Naive thymus-derived CD8-positive, alpha-beta T cell (primary cell): Measurements from ENCODE around the gene C17orf50. TPM values are rescaled to one million over a fixed set of nuclear protein-coding genes. Genes with fewer than 3 reads are reported as not detected.

ENCODE experiments used
- ATAC-seq, 2 donors: fragments of 150-1000 bp; cut with Tn5 transposase in 1 of 2; sonication (Bioruptor Pico), chemical (Tn5 transposase) in 1 of 2; 1 replicate in 1 of 2; 2 replicates in 1 of 2; pipeline ENCODE4 v1.10.0; 2021; ENCODE audit warnings: mild to moderate bottlenecking in 2 of 2, moderate library complexity in 2 of 2
- POLR2A ChIA-PET: fragments of 350-600 bp; sonication (Branson Sonifier 250); formaldehyde crosslinking; loops from one replicate; lab custom pipeline; 2021; ENCODE audit warnings: antibody characterized with exemption; lab: Charles Lee
- DNase-seq, 10 donors: peaks; one replicate each; pipeline versions ENCODE4 v3.0.0 to v3.0.0-alpha.2; 2020 to 2022
- H3K27ac Mint-ChIP-seq, 10 donors: one replicate each; pipeline ENCODE4 v1.8.0; 2020 to 2022; ENCODE audit warnings: mild to moderate bottlenecking in 10 of 10, mixed read lengths in 10 of 10, moderate library complexity in 4 of 10, inconsistent platforms in 1 of 10
- H3K27me3 Mint-ChIP-seq, 5 donors: one replicate each; pipeline ENCODE4 v1.8.0; 2021 to 2022; ENCODE audit warnings: mixed read lengths in 5 of 5
- H3K36me3 Mint-ChIP-seq, 3 donors: one replicate each; pipeline ENCODE4 v1.8.0; 2020 to 2022; ENCODE audit warnings: mixed read lengths in 3 of 3, mild to moderate bottlenecking in 2 of 3, inconsistent platforms in 1 of 3
- H3K4me1 Mint-ChIP-seq, 4 donors: one replicate each; pipeline ENCODE4 v1.8.0; 2021 to 2022; ENCODE audit warnings: mixed read lengths in 4 of 4
- H3K4me3 Mint-ChIP-seq, 10 donors: one replicate each; pipeline ENCODE4 v1.8.0; 2020 to 2022; ENCODE audit warnings: mild to moderate bottlenecking in 10 of 10, mixed read lengths in 10 of 10, moderate library complexity in 6 of 10, inconsistent platforms in 1 of 10
- H3K9me3 Mint-ChIP-seq, 9 donors: one replicate each; pipeline ENCODE4 v1.8.0; 2020 to 2022; ENCODE audit warnings: mixed read lengths in 9 of 9, mild to moderate bottlenecking in 3 of 9, inconsistent platforms in 1 of 9, moderate library complexity in 1 of 9
- polyA plus RNA-seq, 3 donors: library from polyadenylated mRNA; unstranded; fragments of 300-500 nt; fragmentation: Illumina TruSeq; gene quantifications; one replicate each; pipeline ENCODE4 v1.2.3, GENCODE V29; 2021
- total RNA-seq, 8 experiments: library from RNA in 2 of 8; stranded (reverse) in 2 of 8; gene quantifications; one replicate each; pipeline ENCODE4 v1.2.3 and lab custom pipeline; 2021 to 2026

The C17orf50 gene
- total and polyA plus RNA-seq, 5 experiments from 2014 or later: 0.20 to 2.1 (median 0.53) TPM; not detected in 1

GRCh38 chr17:35726953-35727460, 33.7 kb upstream of the C17orf50 start:
- ATAC-seq (no peak), DNase-seq (no peak)
- H3K36me3 Mint-ChIP-seq: peaks cover 15 to 43% (median 19%) of the 10 kb centered on the region in 3 donors
- POLR2A ChIA-PET: interaction anchor here (1.1 to 1.2 kb wide), 2 partner anchors 7 to 10 kb away, joined by 3 read pairs; no protein-coding TSS in a partner anchor
- H3K4me1 Mint-ChIP-seq: peaks cover 14 to 23% (median 19%) of the 10 kb centered on the region in 4 donors
- H3K9me3 Mint-ChIP-seq: no peaks in the 10 kb centered on the region
- no peak overlapping the region for H3K27ac Mint-ChIP-seq
- H3K4me3 Mint-ChIP-seq: no peak overlapping the region
- peaks cover 0 to 2% (median 0%) of the 10 kb centered on the region in 5 donors for H3K27me3 Mint-ChIP-seq

- H3K36me3 Mint-ChIP-seq: peaks cover 15 to 39% (median 19%) of the 10 kb centered on the region in 3 donors
- POLR2A ChIA-PET: interaction anchor here (1.1 to 1.2 kb wide), 2 partner anchors 8 to 10 kb away, joined by 3 read pairs; no protein-coding TSS in a partner anchor
Measured at GRCh38 chr17:35727635-35728034, 33.1 kb upstream of the C17orf50 start.

DNA sequence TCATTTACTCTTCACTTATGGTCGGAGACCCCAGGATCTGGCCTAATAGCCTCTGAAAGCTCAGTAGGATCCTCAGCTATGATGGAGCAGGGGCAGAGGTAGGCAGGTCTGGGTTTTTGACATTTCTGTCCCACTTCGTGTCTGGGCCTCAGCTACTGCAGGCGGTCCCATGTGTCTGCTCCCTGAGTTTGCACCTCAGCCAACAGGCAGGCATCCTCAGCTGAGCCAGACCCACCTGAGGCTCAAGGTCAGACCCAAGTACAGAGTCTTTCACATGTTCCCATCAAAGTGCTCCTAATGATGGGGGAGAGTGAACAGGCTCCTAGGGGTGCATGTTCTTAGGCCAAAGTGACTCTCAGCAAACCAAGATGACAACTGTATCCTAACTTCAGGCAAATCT, 32.1 kb upstream of the C17orf50 start:
- DNase-seq: no peak
- Mint-ChIP-seq H3K27ac (peak overlapping the region in 2 of 10 donors; percentile 25 to 37), H3K36me3 (peaks cover 15 to 30% (median 19%) of the 10 kb centered on the region in 3 donors), H3K4me1 (peaks cover 14 to 31% (median 21%) of the 10 kb centered on the region in 4 donors), H3K9me3 (no peaks in the 10 kb centered on the region), H3K4me3 (no peak overlapping the region), H3K27me3 (peaks cover 0 to 2% (median 0%) of the 10 kb centered on the region in 5 donors)
- no peak for ATAC-seq
- POLR2A ChIA-PET: interaction anchor here (1.2 kb wide), 1 partner anchor 9 kb away, joined by 3 read pairs; no protein-coding TSS in a partner anchor

More at GRCh38 chr17:35727635-35728034, 33.1 kb upstream of the C17orf50 start:
- no peak overlapping the region for H3K4me3 Mint-ChIP-seq
- DNase-seq: no peak
- peaks cover 14 to 29% (median 21%) of the 10 kb centered on the region in 4 donors for H3K4me1 Mint-ChIP-seq
- no peak for ATAC-seq
- peaks cover 0 to 2% (median 0%) of the 10 kb centered on the region in 5 donors for H3K27me3 Mint-ChIP-seq
- peak overlapping the region in 1 of 10 donors; percentile 4 for H3K27ac Mint-ChIP-seq
- no peaks in the 10 kb centered on the region for H3K9me3 Mint-ChIP-seq

DNA sequence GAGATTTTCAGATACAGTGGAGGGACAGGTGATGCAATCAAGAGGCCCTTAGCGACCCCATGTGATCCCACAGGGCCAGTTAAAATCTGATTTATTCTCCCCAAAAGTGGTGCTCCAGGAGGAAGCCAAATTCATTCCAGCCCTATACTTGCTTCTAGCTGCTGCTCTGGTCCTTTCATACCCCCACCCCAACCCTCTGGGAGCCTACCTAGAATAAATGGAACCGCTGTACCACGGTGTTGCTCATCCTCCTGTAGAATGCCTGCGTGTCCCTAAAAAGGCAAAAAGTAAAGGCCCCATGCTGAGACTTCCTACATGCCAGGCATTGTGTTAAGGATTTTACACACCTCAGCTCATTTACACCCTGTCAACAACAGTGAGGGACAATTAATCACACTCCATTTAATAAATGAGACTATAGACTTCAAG, 31.3 kb upstream of the C17orf50 start:
- Mint-ChIP-seq H3K27ac (peak overlapping the region in 1 of 10 donors; percentile 18), H3K4me3 (peak overlapping the region in 6 of 10 donors; percentile 24 to 85 (median 44)), H3K36me3 (peaks cover 10 to 21% (median 11%) of the 10 kb centered on the region in 3 donors), H3K27me3 (peaks cover 0 to 2% (median 0%) of the 10 kb centered on the region in 5 donors), H3K9me3 (no peaks in the 10 kb centered on the region), H3K4me1 (peaks cover 14 to 31% (median 21%) of the 10 kb centered on the region in 4 donors)
- POLR2A ChIA-PET: no interaction called here
- ATAC-seq (no peak), DNase-seq (no peak)

DNA sequence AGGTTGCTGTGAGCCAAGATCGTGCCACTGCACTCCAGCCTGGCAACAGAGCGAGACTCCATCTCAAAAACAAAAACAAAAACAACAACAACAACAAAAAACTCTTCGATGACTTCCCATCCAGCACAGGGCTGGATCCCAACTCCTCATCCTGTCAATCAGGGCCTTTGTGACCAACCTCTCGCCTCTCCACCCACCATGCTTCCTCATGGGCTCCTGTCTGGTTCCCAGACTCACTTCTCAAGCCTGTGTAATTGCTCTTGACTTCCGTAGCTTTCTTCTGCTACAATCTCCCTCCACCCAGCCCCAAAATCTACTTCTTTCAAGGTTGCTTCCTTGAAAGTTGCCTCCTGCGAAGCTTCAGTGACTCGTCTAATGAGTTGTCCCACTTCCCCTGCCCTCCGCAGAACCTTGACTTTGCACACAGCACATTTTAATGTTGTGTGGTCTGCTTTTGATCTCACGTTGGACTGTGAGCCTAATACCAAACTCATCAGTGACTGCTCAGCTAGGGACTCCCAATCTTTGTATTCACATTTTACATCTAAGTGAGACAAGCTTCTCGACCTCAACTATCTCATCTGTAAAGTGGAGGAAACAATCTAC, 30.2 kb upstream of the C17orf50 start:
- peaks cover 15 to 31% (median 21%) of the 10 kb centered on the region in 4 donors for H3K4me1 Mint-ChIP-seq
- peaks cover 0 to 2% (median 0%) of the 10 kb centered on the region in 5 donors for H3K27me3 Mint-ChIP-seq
- no peak for DNase-seq
- no peaks in the 10 kb centered on the region for H3K9me3 Mint-ChIP-seq
- H3K27ac Mint-ChIP-seq: peak overlapping the region in 7 of 10 donors; percentile 21 to 87 (median 57)
- peak in 1 of 2 donors; percentile 27 for ATAC-seq
- POLR2A ChIA-PET: interaction anchor here (0.8 to 1.2 kb wide), 2 partner anchors 8 to 31 kb away, joined by 3 to 4 read pairs; no protein-coding TSS in a partner anchor
- peaks cover 0 to 10% (median 2%) of the 10 kb centered on the region in 3 donors for H3K36me3 Mint-ChIP-seq
- H3K4me3 Mint-ChIP-seq: peak overlapping the region; percentile 76 to 88 (median 84)

DNA sequence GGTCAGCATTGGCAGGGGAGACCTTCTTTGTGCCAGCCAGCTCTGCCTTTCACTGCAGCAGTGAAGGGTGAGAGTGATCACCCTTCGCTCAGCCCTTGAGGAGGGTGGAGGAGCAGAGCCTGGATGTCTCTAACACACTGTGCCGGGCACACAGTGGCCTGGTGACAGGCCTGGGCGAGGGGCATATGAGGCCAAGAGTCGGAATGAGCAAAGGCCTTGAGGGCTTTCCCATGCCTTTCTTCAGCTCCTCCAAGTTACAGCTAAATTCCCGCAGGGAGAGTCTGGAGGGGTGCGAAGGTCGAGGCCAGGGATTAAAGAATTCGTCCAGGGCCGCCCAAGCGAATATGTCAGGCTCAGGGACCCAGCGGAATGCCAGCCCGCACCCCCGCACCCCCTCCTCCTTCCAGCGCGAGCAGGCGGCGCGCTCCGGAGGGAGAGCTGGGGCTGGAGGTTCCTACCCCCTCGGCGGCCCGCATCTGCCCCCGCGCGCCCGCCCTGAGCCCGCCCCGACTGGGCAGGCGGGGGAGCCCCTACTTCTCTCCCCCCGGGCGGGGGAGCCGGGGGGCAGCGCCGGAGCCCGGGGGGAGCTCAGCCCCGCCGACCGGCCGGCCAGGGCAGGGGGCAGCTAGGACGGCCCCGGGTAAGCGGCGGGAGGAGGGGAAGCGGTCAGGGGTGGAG, 29.3 kb upstream of the C17orf50 start, which contains the start of gene RASL10B:
RASL10B (plus strand) TSS at position 401 of the 678 bp plus-strand sequence. CDS start 3,546 bp downstream, outside the sequence.
- H3K9me3 Mint-ChIP-seq: no peaks in the 10 kb centered on the region
- peaks cover 15 to 31% (median 21%) of the 10 kb centered on the region in 4 donors for H3K4me1 Mint-ChIP-seq
- peak within 1 kb of the TSS in 9 of 10 donors; percentile 36 to 87 (median 75) for H3K27ac Mint-ChIP-seq
- peaks cover 0 to 2% (median 0%) of the 10 kb centered on the region in 5 donors for H3K27me3 Mint-ChIP-seq
- peaks cover 0 to 5% (median 0%) of the 10 kb centered on the region in 3 donors for H3K36me3 Mint-ChIP-seq
- H3K4me3 Mint-ChIP-seq: peak within 1 kb of the TSS; percentile 76 to 88 (median 84)
- POLR2A ChIA-PET: interaction anchor here (0.7 to 1.6 kb wide), 4 partner anchors 8 to 213 kb away, joined by 3 to 5 read pairs (median 4); no protein-coding TSS in a partner anchor
- peak; percentile 82 to 91 for ATAC-seq
- peak in 9 of 10 donors; percentile 27 to 67 (median 41) for DNase-seq

- DNase-seq (peak in 1 of 10 donors; percentile 45), ATAC-seq (peak; percentile 38 to 50)
- H3K4me3 Mint-ChIP-seq: peak overlapping the region; percentile 67 to 86 (median 77)
- peaks cover 15 to 31% (median 21%) of the 10 kb centered on the region in 4 donors for H3K4me1 Mint-ChIP-seq
- H3K36me3 Mint-ChIP-seq: peaks cover 0 to 5% (median 0%) of the 10 kb centered on the region in 3 donors
- H3K27me3 Mint-ChIP-seq: peaks cover 0 to 2% (median 0%) of the 10 kb centered on the region in 5 donors
- peak overlapping the region in 4 of 10 donors; percentile 36 to 83 (median 74) for H3K27ac Mint-ChIP-seq
- POLR2A ChIA-PET: interaction anchor here (0.7 to 1.6 kb wide), 3 partner anchors 9 to 212 kb away, joined by 3 to 5 read pairs (median 4); no protein-coding TSS in a partner anchor
- no peaks in the 10 kb centered on the region for H3K9me3 Mint-ChIP-seq
Measured at GRCh38 chr17:35731917-35732805, 28.5 kb upstream of the C17orf50 start.

DNA sequence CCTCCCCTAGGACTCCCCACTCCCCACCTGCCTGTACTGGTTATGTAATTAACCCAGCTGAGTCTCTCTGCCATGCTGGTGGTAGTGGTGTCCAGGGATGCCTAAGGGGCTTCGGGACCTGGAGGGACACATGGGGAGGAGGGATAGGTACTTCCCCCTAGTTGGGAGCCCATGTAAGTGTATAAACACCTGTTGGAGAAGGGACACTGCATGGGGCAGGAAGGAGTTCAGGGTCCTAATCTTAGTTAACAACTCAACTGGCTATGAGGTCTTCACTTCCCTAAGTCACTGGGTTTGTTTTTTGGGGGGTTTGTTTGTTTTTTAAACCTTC, 27.9 kb upstream of the C17orf50 start:
- Mint-ChIP-seq H3K36me3 (no peaks in the 10 kb centered on the region), H3K4me1 (peaks cover 13 to 31% (median 21%) of the 10 kb centered on the region in 4 donors), H3K27me3 (peaks cover 0 to 2% (median 0%) of the 10 kb centered on the region in 5 donors), H3K4me3 (peak overlapping the region; percentile 67 to 86 (median 77)), H3K27ac (peak overlapping the region in 4 of 10 donors; percentile 21 to 58 (median 48)), H3K9me3 (no peaks in the 10 kb centered on the region)
- DNase-seq (no peak), ATAC-seq (no peak)
- POLR2A ChIA-PET: interaction anchor here (1.6 kb wide), 1 partner anchor 15 kb away, joined by 5 read pairs; no protein-coding TSS in a partner anchor

GRCh38 chr17:35733366-35733765, 27.3 kb upstream of the C17orf50 start:
- Mint-ChIP-seq H3K4me3 (peak overlapping the region in 6 of 10 donors; percentile 24 to 80 (median 78)), H3K4me1 (peaks cover 12 to 31% (median 21%) of the 10 kb centered on the region in 4 donors), H3K36me3 (no peaks in the 10 kb centered on the region), H3K9me3 (no peaks in the 10 kb centered on the region), H3K27me3 (peaks cover 0 to 2% (median 0%) of the 10 kb centered on the region in 5 donors), H3K27ac (peak overlapping the region in 2 of 10 donors; percentile 9 to 21)
- DNase-seq (no peak), ATAC-seq (no peak)
- POLR2A ChIA-PET: no interaction called here

DNA sequence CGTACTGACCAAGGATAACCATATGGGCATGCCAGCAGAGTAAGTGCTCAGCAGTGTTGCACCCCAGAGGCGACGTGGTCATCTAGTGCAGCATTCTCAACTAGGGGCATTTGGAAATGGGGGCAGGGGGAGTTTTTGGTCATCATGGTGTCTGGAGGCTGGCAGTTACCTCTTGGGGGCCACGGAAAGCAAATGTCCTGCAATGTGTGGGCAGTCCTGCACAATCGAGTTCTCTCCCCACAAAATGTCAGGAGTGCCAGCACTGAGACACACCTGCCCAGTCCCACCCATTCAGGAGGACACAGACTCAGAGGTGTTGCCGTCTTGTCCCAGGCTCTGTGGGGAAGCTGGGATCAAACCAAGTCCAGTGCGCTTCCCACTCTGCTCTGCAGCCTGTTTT, 26.3 kb upstream of the C17orf50 start:
- Mint-ChIP-seq H3K4me3 (no peak overlapping the region), H3K27me3 (peaks cover 0 to 2% (median 0%) of the 10 kb centered on the region in 5 donors), H3K36me3 (no peaks in the 10 kb centered on the region), H3K27ac (peak overlapping the region in 1 of 10 donors; percentile 12), H3K9me3 (no peaks in the 10 kb centered on the region), H3K4me1 (peaks cover 12 to 28% (median 21%) of the 10 kb centered on the region in 4 donors)
- DNase-seq: peak in 1 of 10 donors; percentile 26
- no peak for ATAC-seq
- POLR2A ChIA-PET: no interaction called here
